PC-3 (cell line): ENCODE data around the gene CALN1. TPM values are rescaled to one million over a fixed set of nuclear protein-coding genes. Genes with fewer than 3 reads are reported as not detected.

Experiments used
- ATAC-seq: fragments of 200-7000 bp; cut with Tn5 transposase; 2 replicates; pipeline ENCODE4 v1.9.1; 2020; ENCODE audit warnings: mild to moderate bottlenecking, moderate library complexity
- BruUV-seq: library from RNA; stranded (reverse); fragments of 400-500 nt; replicated peaks from 2 replicates; lab custom pipeline; 2021; lab: Mats Ljungman, UMichigan
- CTCF ChIA-PET: fragments of 300-600 bp; sonication (Branson Sonifier 250); formaldehyde crosslinking; loops from one replicate; lab custom pipeline; 2022; ENCODE audit warnings: antibody characterized with exemption; lab: Charles Lee
- POLR2A ChIA-PET: fragments of 300-600 bp; sonication (Branson Sonifier 250); formaldehyde crosslinking; loops from one replicate; lab custom pipeline; 2022; ENCODE audit warnings: antibody characterized with exemption; ENCODE audit not compliant: unreplicated experiment; lab: Charles Lee
- DNase-seq: peaks from one replicate; pipeline ENCODE4 v3.0.0-alpha.2; 2015
- H2AFZ ChIP-seq: fragments of 300-600 bp; sonication (generic); 2 replicates; pipeline ENCODE4 v1.6.0; 2016; ENCODE audit warnings: antibody characterized with exemption, low read length
- H3F3A ChIP-seq: fragments of 300-600 bp; sonication (generic); one replicate; pipeline ENCODE4 v1.6.0; 2017; ENCODE audit warnings: antibody characterized with exemption, low read length, control low read depth, mild to moderate bottlenecking; ENCODE audit not compliant: unreplicated experiment
- H3K27ac ChIP-seq: fragments of 300-600 bp; sonication (generic); 2 replicates; pipeline ENCODE4 v1.5.1; 2016; ENCODE audit warnings: mild to moderate bottlenecking, low read length
- H3K27me3 ChIP-seq: fragments of 300-600 bp; sonication (generic); 2 replicates; pipeline ENCODE4 v1.6.1; 2016; ENCODE audit warnings: low read length, mixed read lengths
- H3K36me3 ChIP-seq: fragments of 300-600 bp; sonication (generic); 2 replicates; pipeline ENCODE4 v1.6.1; 2016; ENCODE audit warnings: low read depth, mixed run types, low read length, mixed read lengths
- H3K4me1 ChIP-seq: fragments of 300-600 bp; sonication (generic); 2 replicates; pipeline ENCODE4 v1.5.1; 2016; ENCODE audit warnings: low read length; ENCODE audit not compliant: insufficient read depth
- H3K4me2 ChIP-seq: fragments of 300-600 bp; sonication (generic); 2 replicates; pipeline ENCODE4 v1.6.0; 2016; ENCODE audit warnings: low read length
- H3K4me3 ChIP-seq: fragments of 300-600 bp; sonication (generic); 2 replicates; pipeline ENCODE4 v1.5.1; 2016; ENCODE audit warnings: mild to moderate bottlenecking, low read length, mixed read lengths
- H3K79me2 ChIP-seq: fragments of 300-600 bp; sonication (generic); 2 replicates; pipeline ENCODE4 v1.6.1; 2017; ENCODE audit warnings: low read length, mixed read lengths
- H3K9ac ChIP-seq: fragments of 300-600 bp; sonication (generic); 2 replicates; pipeline ENCODE4 v1.6.0; 2016; ENCODE audit warnings: mild to moderate bottlenecking, low read length
- H3K9me2 ChIP-seq: fragments of 300-600 bp; sonication (generic); replicated peaks from 2 replicates; pipeline ENCODE4 v1.6.1; 2016; ENCODE audit warnings: mixed run types, low read length, mixed read lengths
- H3K9me3 ChIP-seq: fragments of 300-600 bp; sonication (generic); 2 replicates; pipeline ENCODE4 v1.6.1; 2016; ENCODE audit warnings: low read length, mixed read lengths
- H4K20me1 ChIP-seq: fragments of 300-600 bp; sonication (generic); 2 replicates; pipeline ENCODE4 v1.6.1; 2016; ENCODE audit warnings: low read length, mixed read lengths
- EZH2 ChIP-seq: fragments of 300-600 bp; sonication (generic); IDR thresholded peaks from one replicate; pipeline ENCODE4 v1.6.1; 2017; ENCODE audit warnings: antibody characterized with exemption, mild to moderate bottlenecking, low read length; ENCODE audit not compliant: unreplicated experiment
- EZH2phosphoT487 ChIP-seq: fragments of 300-600 bp; sonication (generic); IDR thresholded peaks from 2 replicates; pipeline ENCODE4 v1.6.1; 2018; ENCODE audit warnings: mild to moderate bottlenecking, antibody characterized with exemption, low read length, borderline replicate concordance
- intact Hi-C: fragments of 100-400 bp; cut with micrococcal nuclease; formaldehyde crosslinking; loops from 2 replicates; pipeline ENCODE4 v1.9.0; 2023
- total RNA-seq: library from RNA; depleted of rRNA; stranded (reverse); fragments of >200 nt; gene quantifications from 2 replicates; pipeline ENCODE4 v1.2.3, GENCODE V29; 2014
- TF ChIP-seq, protein P1 (sequence below): fragments of 300-600 bp; sonication (generic); conservative IDR thresholded peaks from 2 replicates; pipeline ENCODE4 v1.5.1; 2017; ENCODE audit warnings: antibody characterized with exemption, low read depth, mild to moderate bottlenecking, low read length

Gene CALN1
- total RNA-seq, 1 experiment from 2014 or later = not detected

DNA sequence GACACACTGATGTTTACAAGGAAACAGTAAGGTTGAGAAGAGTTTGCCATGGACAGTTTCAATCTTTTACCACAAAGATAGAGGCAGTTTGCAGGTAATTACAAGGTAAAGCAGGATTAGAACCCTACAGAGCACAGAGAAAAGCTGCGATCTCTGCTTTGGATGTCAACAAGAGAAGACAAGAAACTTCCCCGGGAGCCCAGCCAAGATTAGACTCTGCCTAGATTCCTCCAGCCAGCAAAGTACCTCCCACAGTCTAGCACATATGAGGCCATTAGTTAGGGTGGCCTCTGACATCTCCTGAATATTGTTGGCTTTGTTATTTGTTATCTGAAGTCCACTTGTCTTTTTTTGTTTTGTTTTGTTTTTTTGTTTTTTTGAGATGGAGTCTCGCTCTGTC, 178.1 kb downstream of the CALN1 start:
- intact Hi-C loops = no loop called here
- Histone ChIP-seq H2AFZ (no peak overlapping the region), H3K9me2 (no peaks in the 10 kb centered on the region), H3K27me3 (no peaks in the 10 kb centered on the region), H3K79me2 (no peaks in the 10 kb centered on the region), H4K20me1 (no peaks in the 10 kb centered on the region), H3K9ac (no peak overlapping the region), H3K27ac (no peak overlapping the region), H3F3A (no peaks in the 10 kb centered on the region), H3K36me3 (no peaks in the 10 kb centered on the region), H3K9me3 (no peaks in the 10 kb centered on the region), H3K4me3 (no peak overlapping the region), H3K4me1 (no peaks in the 10 kb centered on the region), H3K4me2 (no peak overlapping the region)
- DNase-seq (no peak), ATAC-seq (no peak)
- ChIA-PET POLR2A (no interaction called here), CTCF (no interaction called here)
- BruUV-seq = no TSS peak
- TF ChIP-seq, protein P1, sequence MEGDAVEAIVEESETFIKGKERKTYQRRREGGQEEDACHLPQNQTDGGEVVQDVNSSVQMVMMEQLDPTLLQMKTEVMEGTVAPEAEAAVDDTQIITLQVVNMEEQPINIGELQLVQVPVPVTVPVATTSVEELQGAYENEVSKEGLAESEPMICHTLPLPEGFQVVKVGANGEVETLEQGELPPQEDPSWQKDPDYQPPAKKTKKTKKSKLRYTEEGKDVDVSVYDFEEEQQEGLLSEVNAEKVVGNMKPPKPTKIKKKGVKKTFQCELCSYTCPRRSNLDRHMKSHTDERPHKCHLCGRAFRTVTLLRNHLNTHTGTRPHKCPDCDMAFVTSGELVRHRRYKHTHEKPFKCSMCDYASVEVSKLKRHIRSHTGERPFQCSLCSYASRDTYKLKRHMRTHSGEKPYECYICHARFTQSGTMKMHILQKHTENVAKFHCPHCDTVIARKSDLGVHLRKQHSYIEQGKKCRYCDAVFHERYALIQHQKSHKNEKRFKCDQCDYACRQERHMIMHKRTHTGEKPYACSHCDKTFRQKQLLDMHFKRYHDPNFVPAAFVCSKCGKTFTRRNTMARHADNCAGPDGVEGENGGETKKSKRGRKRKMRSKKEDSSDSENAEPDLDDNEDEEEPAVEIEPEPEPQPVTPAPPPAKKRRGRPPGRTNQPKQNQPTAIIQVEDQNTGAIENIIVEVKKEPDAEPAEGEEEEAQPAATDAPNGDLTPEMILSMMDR = no peak
- TF ChIP-seq EZH2phosphoT487 (no peak), EZH2 (no peak)

DNA sequence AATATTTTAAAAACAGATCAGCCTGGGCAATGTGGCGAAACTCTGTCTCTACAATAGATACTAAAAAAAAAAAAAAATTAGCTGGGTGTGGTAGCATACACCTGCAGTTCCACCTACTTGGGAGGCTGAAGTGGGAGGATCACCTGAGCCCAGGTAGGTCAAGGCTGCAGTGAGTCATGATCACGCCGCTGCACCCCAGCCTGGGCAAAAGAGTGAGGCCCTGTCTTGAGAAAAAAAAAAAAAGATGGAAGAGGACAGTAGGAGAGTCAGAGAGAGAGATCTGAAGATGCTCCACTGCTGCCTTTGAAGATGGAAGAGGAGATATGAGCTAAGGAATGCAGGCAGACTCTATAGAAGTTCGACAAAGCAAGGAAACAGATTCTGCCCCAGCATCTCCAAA, 181.9 kb downstream of the CALN1 start:
- Histone ChIP-seq H3F3A (no peaks in the 10 kb centered on the region), H4K20me1 (no peaks in the 10 kb centered on the region), H3K27me3 (no peaks in the 10 kb centered on the region), H3K9me3 (no peaks in the 10 kb centered on the region), H3K4me3 (no peak overlapping the region), H3K36me3 (no peaks in the 10 kb centered on the region), H2AFZ (no peak overlapping the region), H3K4me1 (no peaks in the 10 kb centered on the region), H3K9ac (no peak overlapping the region), H3K9me2 (no peaks in the 10 kb centered on the region), H3K4me2 (no peak overlapping the region), H3K27ac (no peak overlapping the region), H3K79me2 (no peaks in the 10 kb centered on the region)
- ChIA-PET CTCF (interaction anchor here (0.6 kb wide), 1 partner anchor 9 kb away, joined by 3 read pairs; no protein-coding TSS in a partner anchor), POLR2A (no interaction called here)
- BruUV-seq = no TSS peak
- no peak for ATAC-seq
- DNase-seq = no peak
- intact Hi-C loops = no loop called here
- TF ChIP-seq EZH2phosphoT487 (no peak), EZH2 (no peak)
- TF ChIP-seq, protein P1 = no peak

DNA sequence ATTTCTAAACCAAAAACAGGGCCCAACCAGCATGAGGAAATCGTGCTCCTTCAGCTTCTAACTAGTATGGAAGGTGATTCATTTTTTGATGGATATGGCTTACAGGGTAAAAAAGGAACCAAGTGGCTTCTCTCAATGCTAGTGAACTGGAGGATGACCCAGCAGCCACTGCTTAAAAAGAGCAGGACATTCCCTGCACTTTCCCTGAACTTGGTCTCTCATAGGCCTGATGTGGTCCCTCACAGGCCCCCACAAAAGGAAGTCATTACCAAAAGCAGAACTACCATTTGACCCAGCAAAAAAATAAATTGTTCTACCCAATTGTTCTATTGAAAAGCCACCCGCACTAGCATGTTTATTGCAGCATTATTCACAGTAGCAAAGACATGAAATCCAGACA, 188.8 kb downstream of the CALN1 start:
- no peaks in the 10 kb centered on the region for H3K36me3 ChIP-seq
- ChIA-PET CTCF (no interaction called here), POLR2A (no interaction called here)
- no peaks in the 10 kb centered on the region for H4K20me1 ChIP-seq
- TF ChIP-seq, protein P1 = no peak
- TF ChIP-seq EZH2 = no peak
- no peaks in the 10 kb centered on the region for H3F3A ChIP-seq
- no peak overlapping the region for H3K27ac ChIP-seq
- no peak overlapping the region for H3K4me2 ChIP-seq
- intact Hi-C loops = no loop called here
- no peaks in the 10 kb centered on the region for H3K4me1 ChIP-seq
- ATAC-seq (no peak), DNase-seq (no peak)
- H3K9me3 ChIP-seq = no peaks in the 10 kb centered on the region
- no peaks in the 10 kb centered on the region for H3K9me2 ChIP-seq
- no peaks in the 10 kb centered on the region for H3K27me3 ChIP-seq
- H3K4me3 ChIP-seq = no peak overlapping the region
- no peak overlapping the region for H2AFZ ChIP-seq
- no peak overlapping the region for H3K9ac ChIP-seq
- no TSS peak for BruUV-seq
- H3K79me2 ChIP-seq = no peaks in the 10 kb centered on the region
